Tibial nerve (tissue), 4 donors: ENCODE data around the gene REEP5.

Experiments
- EP300 ChIP-seq, 2 donors: sonication (generic); formaldehyde crosslinking; IDR thresholded peaks; one replicate each; pipeline ENCODE4 v1.6.1; 2017; ENCODE audit warnings: antibody characterized with exemption in 2 of 2, mild to moderate bottlenecking in 1 of 2
- POLR2A ChIP-seq, 2 donors: fragments of 450-650 bp; IDR thresholded peaks; one replicate each; pipeline ENCODE4 v1.6.1; 2017; ENCODE audit warnings: antibody characterized with exemption in 2 of 2, mild to moderate bottlenecking in 2 of 2, moderate library complexity in 2 of 2
- TF ChIP-seq, protein P1 (sequence below), 5 experiments: fragments of 200-600 bp in 3 of 5; fragments of 450-650 bp in 2 of 5; sonication (generic) in 3 of 5; IDR thresholded peaks; one replicate each; pipeline ENCODE4 v1.5.1; 2016 to 2019; ENCODE audit warnings: antibody characterized with exemption in 5 of 5, mild to moderate bottlenecking in 3 of 5, moderate library complexity in 2 of 5

DNA sequence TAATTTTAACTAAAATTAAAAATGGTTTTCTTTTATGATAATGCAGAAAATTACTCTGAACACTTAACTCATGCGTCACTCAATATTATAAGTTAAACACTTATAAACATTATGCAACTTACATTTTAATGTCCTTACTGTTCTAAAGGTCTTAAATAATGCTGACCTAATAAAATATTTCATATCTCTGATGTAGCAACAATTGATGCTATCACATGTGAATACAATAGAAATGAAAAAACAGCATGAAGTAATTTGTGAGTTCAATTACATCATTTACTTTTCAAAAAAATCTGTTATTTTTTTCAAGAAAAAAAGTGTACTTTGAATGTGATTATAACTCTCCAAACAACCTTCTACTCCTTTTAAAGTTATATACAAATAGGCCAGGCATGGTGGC is 26.4 kb upstream of the REEP5 start:
- TF ChIP-seq POLR2A (IDR thresholded peaks at IDR 0.05) (no peak), EP300 (IDR thresholded peaks at IDR 0.05) (no peak)
- TF ChIP-seq, protein P1, sequence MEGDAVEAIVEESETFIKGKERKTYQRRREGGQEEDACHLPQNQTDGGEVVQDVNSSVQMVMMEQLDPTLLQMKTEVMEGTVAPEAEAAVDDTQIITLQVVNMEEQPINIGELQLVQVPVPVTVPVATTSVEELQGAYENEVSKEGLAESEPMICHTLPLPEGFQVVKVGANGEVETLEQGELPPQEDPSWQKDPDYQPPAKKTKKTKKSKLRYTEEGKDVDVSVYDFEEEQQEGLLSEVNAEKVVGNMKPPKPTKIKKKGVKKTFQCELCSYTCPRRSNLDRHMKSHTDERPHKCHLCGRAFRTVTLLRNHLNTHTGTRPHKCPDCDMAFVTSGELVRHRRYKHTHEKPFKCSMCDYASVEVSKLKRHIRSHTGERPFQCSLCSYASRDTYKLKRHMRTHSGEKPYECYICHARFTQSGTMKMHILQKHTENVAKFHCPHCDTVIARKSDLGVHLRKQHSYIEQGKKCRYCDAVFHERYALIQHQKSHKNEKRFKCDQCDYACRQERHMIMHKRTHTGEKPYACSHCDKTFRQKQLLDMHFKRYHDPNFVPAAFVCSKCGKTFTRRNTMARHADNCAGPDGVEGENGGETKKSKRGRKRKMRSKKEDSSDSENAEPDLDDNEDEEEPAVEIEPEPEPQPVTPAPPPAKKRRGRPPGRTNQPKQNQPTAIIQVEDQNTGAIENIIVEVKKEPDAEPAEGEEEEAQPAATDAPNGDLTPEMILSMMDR (IDR thresholded peaks at IDR 0.05), result no peak
